Esophagus squamous epithelium (tissue), 4 donors: ENCODE results near the gene SIAE.

Source experiments
- CTCF ChIP-seq, 6 experiments: fragments of 450-650 bp in 4 of 6; fragments of 200-600 bp in 2 of 6; sonication (generic) in 2 of 6; IDR thresholded peaks; one replicate each; pipeline ENCODE4 v1.5.1; 2016 to 2019; ENCODE audit warnings: antibody characterized with exemption in 6 of 6, mild to moderate bottlenecking in 4 of 6, moderate library complexity in 4 of 6
- POLR2A ChIP-seq, 4 donors: fragments of 450-650 bp; IDR thresholded peaks; one replicate each; pipeline ENCODE4 v1.6.1; 2017; ENCODE audit warnings: antibody characterized with exemption in 4 of 4, mild to moderate bottlenecking in 4 of 4, moderate library complexity in 3 of 4

DNA sequence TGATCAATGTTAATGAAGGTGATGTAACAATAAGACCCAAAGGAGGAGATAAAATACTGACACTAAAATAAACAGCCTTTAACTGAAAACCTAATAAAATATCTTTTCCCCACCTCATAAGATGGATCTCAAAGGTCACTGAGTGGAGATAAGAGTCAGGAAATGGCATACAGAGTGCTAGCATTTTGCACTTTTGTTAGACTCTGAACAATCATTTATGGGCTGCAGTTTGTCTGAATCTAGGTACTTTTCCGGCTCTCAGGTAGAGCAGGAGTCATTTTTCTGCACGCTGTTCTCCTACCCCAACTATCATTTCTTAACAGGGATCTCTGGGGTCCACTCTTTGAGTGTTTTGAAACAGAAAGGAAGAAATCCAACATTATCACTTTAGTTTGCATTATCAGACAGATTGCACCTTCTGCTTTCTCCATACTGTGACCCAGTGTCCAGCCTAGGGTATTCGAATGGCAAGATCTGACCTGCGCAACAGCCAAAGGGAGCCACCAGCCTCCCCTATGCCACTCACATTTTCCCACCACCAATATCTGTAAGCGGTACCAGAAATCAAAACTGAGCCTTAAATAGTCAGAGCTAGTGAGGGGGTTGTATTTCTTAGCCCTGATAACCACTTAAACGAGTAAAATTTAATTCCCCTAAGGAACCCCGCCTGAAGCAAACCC, 863 bp downstream of the SIAE start:
- TF ChIP-seq CTCF (IDR thresholded peaks at IDR 0.05) (no peak), POLR2A (IDR thresholded peaks at IDR 0.05) (no peak)
